Measurements from ENCODE around the gene GALNT9.

- no peak for TF ChIP-seq CTCF (IDR thresholded peaks at IDR 0.05; ENCODE audit: insufficient read depth, low read depth, low read length)
- TF ChIP-seq EZH2 (IDR thresholded peaks at IDR 0.05; ENCODE audit: insufficient read depth, low read length) = no peak
Measured at GRCh38 chr12:132337557-132337956, 8.2 kb upstream of the GALNT9 start.

Measured in astrocyte (in vitro differentiated cells and primary cell).